HG03558 (cell line): ENCODE results near the gene OTOS.

ENCODE experiments used
- ATAC-seq: cut with Tn5 transposase; IDR thresholded peaks from one replicate; pipeline ENCODE4 v1.9.1; 2021; ENCODE audit warnings: moderate number of reproducible peaks; ENCODE audit not compliant: unreplicated experiment; ENCODE audit errors: extremely low read depth

The OTOS gene

GRCh38 chr2:240155048-240155744 is 14.7 kb upstream of the OTOS start:
- no peak for ATAC-seq

- no peak for ATAC-seq
Observed at GRCh38 chr2:240154606-240155005, 14.1 kb upstream of the OTOS start.

GRCh38 chr2:240153418-240153817 is 13.0 kb upstream of the OTOS start:
- no peak for ATAC-seq

- no peak for ATAC-seq
Observed at GRCh38 chr2:240151477-240152031, 11.1 kb upstream of the OTOS start.

- no peak for ATAC-seq
Observed at GRCh38 chr2:240149943-240150784, 9.7 kb upstream of the OTOS start.

GRCh38 chr2:240147911-240148587 is 7.6 kb upstream of the OTOS start:
- no peak for ATAC-seq

GRCh38 chr2:240147382-240147781 is 6.9 kb upstream of the OTOS start:
- ATAC-seq, result no peak

- no peak for ATAC-seq
Observed at GRCh38 chr2:240146627-240147278, 6.3 kb upstream of the OTOS start.

GRCh38 chr2:240146141-240146561 is 5.7 kb upstream of the OTOS start:
- ATAC-seq, result no peak

GRCh38 chr2:240145461-240145860 is 5.0 kb upstream of the OTOS start:
- no peak for ATAC-seq

GRCh38 chr2:240144649-240145261 is 4.3 kb upstream of the OTOS start:
- ATAC-seq, result no peak

GRCh38 chr2:240143801-240144648 is 3.6 kb upstream of the OTOS start:
- no peak for ATAC-seq

GRCh38 chr2:240143276-240143675 is 2.8 kb upstream of the OTOS start:
- ATAC-seq, result no peak

- ATAC-seq, result no peak
Observed at GRCh38 chr2:240142859-240143258, 2.4 kb upstream of the OTOS start.

GRCh38 chr2:240142256-240142775 is 1.9 kb upstream of the OTOS start:
- ATAC-seq, result no peak

GRCh38 chr2:240141736-240142135 is 1.3 kb upstream of the OTOS start:
- ATAC-seq, result no peak

GRCh38 chr2:240140920-240141319 is 462 bp upstream of the OTOS start:
- ATAC-seq, result no peak

GRCh38 chr2:240139666-240140393 is 628 bp downstream of the OTOS start:
- no peak for ATAC-seq
